ENCODE data around the gene FGFR2. TPM values are rescaled to one million over a fixed set of nuclear protein-coding genes. Genes with fewer than 3 reads are reported as not detected.

Gene FGFR2
- total RNA-seq, 2 experiments from 2014 or later, result not detected

- no peaks in the 10 kb centered on the region for H3K4me1 ChIP-seq (ENCODE audit: insufficient read depth, low read length, poor library complexity, severe bottlenecking)
- no peaks in the 10 kb centered on the region for H3K36me3 ChIP-seq (ENCODE audit: insufficient read depth, low read length)
- no peaks in the 10 kb centered on the region for H3K79me2 ChIP-seq (ENCODE audit: insufficient read depth, low read depth, low read length)
- BruUV-seq (replicated peaks), result no TSS peak
- DNase-seq (ENCODE audit: low spot score), result no peak
- intact Hi-C loops (cut with micrococcal nuclease; ENCODE audit: unreplicated experiment), result no loop called here
- no peaks in the 10 kb centered on the region for H3K9me3 ChIP-seq (ENCODE audit: low read length)
- no peak overlapping the region for H3K4me3 ChIP-seq (ENCODE audit: low read depth, low read length, poor library complexity, severe bottlenecking)
- H3K27ac ChIP-seq (ENCODE audit: low read depth, low read length, poor library complexity, severe bottlenecking), result no peak overlapping the region
- TF ChIP-seq EZH2phosphoT487 (IDR thresholded peaks at IDR 0.05; ENCODE audit: borderline replicate concordance, low read depth, low read length) (no peak), CTCF (conservative IDR thresholded peaks at IDR 0.05; ENCODE audit: low read length) (no peak)
- no peaks in the 10 kb centered on the region for H3K9me2 ChIP-seq (ENCODE audit: insufficient read depth, low read length)
- ChIA-PET POLR2A (no interaction called here), CTCF (ENCODE audit: unreplicated experiment) (no interaction called here)
- no peak overlapping the region for H3K4me2 ChIP-seq (ENCODE audit: low read length)
- H4K20me1 ChIP-seq (ENCODE audit: insufficient read depth, low read length), result no peaks in the 10 kb centered on the region
- no peak overlapping the region for H2AFZ ChIP-seq (ENCODE audit: low read length)
These were observed 23.6 kb downstream of the FGFR2 start for GRCh38 chr10:121574519-121575166.

- no peak for DNase-seq (ENCODE audit: low spot score)
- Histone ChIP-seq H3K9me3 (ENCODE audit: low read length) (no peaks in the 10 kb centered on the region), H3K79me2 (ENCODE audit: insufficient read depth, low read depth, low read length) (no peaks in the 10 kb centered on the region), H3K9me2 (ENCODE audit: insufficient read depth, low read length) (no peaks in the 10 kb centered on the region), H3K4me3 (ENCODE audit: low read depth, low read length, poor library complexity, severe bottlenecking) (no peak overlapping the region), H3K27ac (ENCODE audit: low read depth, low read length, poor library complexity, severe bottlenecking) (no peak overlapping the region), H4K20me1 (ENCODE audit: insufficient read depth, low read length) (no peaks in the 10 kb centered on the region), H2AFZ (ENCODE audit: low read length) (no peak overlapping the region), H3K36me3 (ENCODE audit: insufficient read depth, low read length) (no peaks in the 10 kb centered on the region), H3K4me1 (ENCODE audit: insufficient read depth, low read length, poor library complexity, severe bottlenecking) (no peaks in the 10 kb centered on the region), H3K4me2 (ENCODE audit: low read length) (no peak overlapping the region)
- ChIA-PET CTCF (ENCODE audit: unreplicated experiment) (no interaction called here), POLR2A (no interaction called here)
- BruUV-seq (replicated peaks), result no TSS peak
- intact Hi-C loops (cut with micrococcal nuclease; ENCODE audit: unreplicated experiment), result no loop called here
- TF ChIP-seq CTCF (conservative IDR thresholded peaks at IDR 0.05; ENCODE audit: low read length) (no peak), EZH2phosphoT487 (IDR thresholded peaks at IDR 0.05; ENCODE audit: borderline replicate concordance, low read depth, low read length) (no peak)
These were observed 24.7 kb downstream of the FGFR2 start for GRCh38 chr10:121573538-121573941.

- Histone ChIP-seq H3K4me2 (ENCODE audit: low read length) (no peak overlapping the region), H3K36me3 (ENCODE audit: insufficient read depth, low read length) (no peaks in the 10 kb centered on the region), H3K9me2 (ENCODE audit: insufficient read depth, low read length) (no peaks in the 10 kb centered on the region), H3K27ac (ENCODE audit: low read depth, low read length, poor library complexity, severe bottlenecking) (no peak overlapping the region), H3K79me2 (ENCODE audit: insufficient read depth, low read depth, low read length) (no peaks in the 10 kb centered on the region), H3K4me1 (ENCODE audit: insufficient read depth, low read length, poor library complexity, severe bottlenecking) (no peaks in the 10 kb centered on the region), H2AFZ (ENCODE audit: low read length) (no peak overlapping the region), H4K20me1 (ENCODE audit: insufficient read depth, low read length) (no peaks in the 10 kb centered on the region), H3K4me3 (ENCODE audit: low read depth, low read length, poor library complexity, severe bottlenecking) (no peak overlapping the region), H3K9me3 (ENCODE audit: low read length) (no peaks in the 10 kb centered on the region)
- BruUV-seq (replicated peaks), result no TSS peak
- ChIA-PET CTCF (ENCODE audit: unreplicated experiment) (no interaction called here), POLR2A (no interaction called here)
- intact Hi-C loops (cut with micrococcal nuclease; ENCODE audit: unreplicated experiment), result no loop called here
- no peak for TF ChIP-seq CTCF (conservative IDR thresholded peaks at IDR 0.05; ENCODE audit: low read length)
- TF ChIP-seq EZH2phosphoT487 (IDR thresholded peaks at IDR 0.05; ENCODE audit: borderline replicate concordance, low read depth, low read length), result no peak
- no peak for DNase-seq (ENCODE audit: low spot score)
These were observed 25.2 kb downstream of the FGFR2 start for GRCh38 chr10:121572859-121573537.

Data from OCI-LY7 (cell line).